ENCODE results near the gene ART5. TPM values are rescaled to one million over a fixed set of nuclear protein-coding genes. Genes with fewer than 3 reads are reported as not detected.

The ART5 gene
- total and polyA plus RNA-seq, 2 donors (not counting 1 experiment from before 2014, with no cell fraction given) = 0.50 TPM; not detected in 1

GRCh38 chr11:3642071-3642951 is 519 bp upstream of the ART5 start:
- peak; percentile 63 to 82 for DNase-seq (ENCODE audit: low read depth in 2 of 2)
- TF ChIP-seq EZH2 (IDR thresholded peaks at IDR 0.05; ENCODE audit: low read length, missing control alignments) = no peak
- TF ChIP-seq, protein P1, sequence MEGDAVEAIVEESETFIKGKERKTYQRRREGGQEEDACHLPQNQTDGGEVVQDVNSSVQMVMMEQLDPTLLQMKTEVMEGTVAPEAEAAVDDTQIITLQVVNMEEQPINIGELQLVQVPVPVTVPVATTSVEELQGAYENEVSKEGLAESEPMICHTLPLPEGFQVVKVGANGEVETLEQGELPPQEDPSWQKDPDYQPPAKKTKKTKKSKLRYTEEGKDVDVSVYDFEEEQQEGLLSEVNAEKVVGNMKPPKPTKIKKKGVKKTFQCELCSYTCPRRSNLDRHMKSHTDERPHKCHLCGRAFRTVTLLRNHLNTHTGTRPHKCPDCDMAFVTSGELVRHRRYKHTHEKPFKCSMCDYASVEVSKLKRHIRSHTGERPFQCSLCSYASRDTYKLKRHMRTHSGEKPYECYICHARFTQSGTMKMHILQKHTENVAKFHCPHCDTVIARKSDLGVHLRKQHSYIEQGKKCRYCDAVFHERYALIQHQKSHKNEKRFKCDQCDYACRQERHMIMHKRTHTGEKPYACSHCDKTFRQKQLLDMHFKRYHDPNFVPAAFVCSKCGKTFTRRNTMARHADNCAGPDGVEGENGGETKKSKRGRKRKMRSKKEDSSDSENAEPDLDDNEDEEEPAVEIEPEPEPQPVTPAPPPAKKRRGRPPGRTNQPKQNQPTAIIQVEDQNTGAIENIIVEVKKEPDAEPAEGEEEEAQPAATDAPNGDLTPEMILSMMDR (conservative IDR thresholded peaks at IDR 0.05 in 1 of 2, IDR thresholded peaks at IDR 0.05 in 1 of 2; ENCODE audit: low read depth in 1 of 2, low read length in 2 of 2) = no peak
- peaks cover 4% of the 10 kb centered on the region for H3K27me3 ChIP-seq (ENCODE audit: control insufficient read depth, insufficient read depth, low read length)

DNA sequence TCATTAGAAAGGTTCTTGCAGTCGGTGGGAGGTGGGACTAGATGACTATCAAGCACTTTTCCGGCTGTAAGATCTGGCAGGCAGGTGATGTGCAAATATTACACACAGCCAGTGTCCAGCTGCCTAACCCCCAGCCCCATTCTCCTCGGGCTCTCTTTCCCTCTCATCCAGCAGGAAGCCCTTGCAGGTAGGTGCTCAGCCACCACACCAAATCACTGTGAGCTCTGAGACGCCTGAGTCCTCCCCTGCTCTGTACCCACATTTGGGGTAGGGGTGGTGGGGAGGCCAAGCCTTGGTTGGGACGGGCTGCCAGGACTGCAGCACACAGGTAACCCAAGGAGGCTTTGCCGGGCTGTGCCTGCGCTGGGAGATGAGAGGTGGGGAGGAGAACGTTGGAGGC is 601 bp downstream of the ART5 start:
- Histone ChIP-seq H3K36me3 (ENCODE audit: control insufficient read depth, insufficient read depth, low read length) (no peaks in the 10 kb centered on the region), H3K27me3 (ENCODE audit: control insufficient read depth, insufficient read depth, low read length) (peaks cover 4% of the 10 kb centered on the region), H3K79me2 (ENCODE audit: control insufficient read depth, insufficient read depth, low read length) (no peaks in the 10 kb centered on the region), H3K9ac (ENCODE audit: insufficient read depth, low read length) (no peak overlapping the region), H3K4me2 (ENCODE audit: extremely low read depth, insufficient read depth, low read length) (no peak overlapping the region), H3K9me3 (ENCODE audit: control insufficient read depth, insufficient read depth, low read depth, low read length) (no peaks in the 10 kb centered on the region), H3K4me3 (replicated peaks in 1 of 4; ENCODE audit: control extremely low read depth in 1 of 4, insufficient read depth in 1 of 4, low read depth in 3 of 4, low read length in 4 of 4) (no peak overlapping the region), H4K20me1 (ENCODE audit: control insufficient read depth, extremely low read depth, insufficient read depth, low read length) (no peaks in the 10 kb centered on the region), H2AFZ (ENCODE audit: low read length) (no peak overlapping the region), H3K4me1 (ENCODE audit: control insufficient read depth, extremely low read depth, insufficient read depth, low read length) (no peaks in the 10 kb centered on the region), H3K27ac (ENCODE audit: insufficient read depth, low read length) (no peak overlapping the region)
- no peak for TF ChIP-seq EZH2 (IDR thresholded peaks at IDR 0.05; ENCODE audit: low read length, missing control alignments)
- TF ChIP-seq, protein P1 (conservative IDR thresholded peaks at IDR 0.05 in 1 of 2, IDR thresholded peaks at IDR 0.05 in 1 of 2; ENCODE audit: low read depth in 1 of 2, low read length in 2 of 2) = no peak
- DNase-seq (ENCODE audit: low read depth in 2 of 2) = no peak

More at GRCh38 chr11:3642071-3642951, 519 bp upstream of the ART5 start:
- Histone ChIP-seq H3K9ac (ENCODE audit: insufficient read depth, low read length) (peak overlapping the region; percentile 16), H2AFZ (ENCODE audit: low read length) (peak overlapping the region; percentile 13), H3K27ac (ENCODE audit: insufficient read depth, low read length) (no peak overlapping the region), H3K4me3 (replicated peaks in 1 of 4; ENCODE audit: control extremely low read depth in 1 of 4, insufficient read depth in 1 of 4, low read depth in 3 of 4, low read length in 4 of 4) (peak overlapping the region; percentile 46 to 58 (median 48)), H4K20me1 (ENCODE audit: control insufficient read depth, extremely low read depth, insufficient read depth, low read length) (no peaks in the 10 kb centered on the region), H3K4me1 (ENCODE audit: control insufficient read depth, extremely low read depth, insufficient read depth, low read length) (no peaks in the 10 kb centered on the region), H3K4me2 (ENCODE audit: extremely low read depth, insufficient read depth, low read length) (peak overlapping the region; percentile 93), H3K79me2 (ENCODE audit: control insufficient read depth, insufficient read depth, low read length) (no peaks in the 10 kb centered on the region), H3K36me3 (ENCODE audit: control insufficient read depth, insufficient read depth, low read length) (no peaks in the 10 kb centered on the region), H3K9me3 (ENCODE audit: control insufficient read depth, insufficient read depth, low read depth, low read length) (no peaks in the 10 kb centered on the region)

DNA sequence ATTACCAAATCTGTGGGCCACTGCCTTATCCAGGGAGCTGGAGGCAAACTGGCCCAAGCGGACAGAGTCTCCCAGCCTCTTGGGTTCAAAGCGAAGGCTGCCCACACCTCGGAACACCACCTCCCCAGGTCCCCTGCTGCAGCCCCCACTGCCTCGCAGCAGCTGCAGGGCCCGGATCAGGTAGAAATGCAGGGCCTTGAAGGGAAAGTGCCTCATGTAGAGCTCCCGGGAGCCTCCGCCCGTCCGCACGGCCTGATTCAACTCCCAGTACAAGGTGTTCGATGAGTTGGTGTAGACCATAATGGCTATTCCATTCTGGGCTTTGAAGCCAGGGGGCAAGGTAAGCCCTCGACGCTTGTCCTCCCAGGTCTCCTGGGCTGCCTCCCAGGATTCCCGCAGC is 2.0 kb downstream of the ART5 start:
- peaks cover 4% of the 10 kb centered on the region for H3K27me3 ChIP-seq (ENCODE audit: control insufficient read depth, insufficient read depth, low read length)

More for the DNA sequence above, 2.0 kb downstream of the ART5 start:
- no peak overlapping the region for H3K4me3 ChIP-seq (replicated peaks in 1 of 4; ENCODE audit: control extremely low read depth in 1 of 4, insufficient read depth in 1 of 4, low read depth in 3 of 4, low read length in 4 of 4)
- H3K9ac ChIP-seq (ENCODE audit: insufficient read depth, low read length) = no peak overlapping the region
- DNase-seq (ENCODE audit: low read depth in 2 of 2) = no peak
- H3K4me1 ChIP-seq (ENCODE audit: control insufficient read depth, extremely low read depth, insufficient read depth, low read length) = no peaks in the 10 kb centered on the region
- no peak overlapping the region for H3K27ac ChIP-seq (ENCODE audit: insufficient read depth, low read length)
- no peak for TF ChIP-seq EZH2 (IDR thresholded peaks at IDR 0.05; ENCODE audit: low read length, missing control alignments)
- TF ChIP-seq, protein P1 (conservative IDR thresholded peaks at IDR 0.05 in 1 of 2, IDR thresholded peaks at IDR 0.05 in 1 of 2; ENCODE audit: low read depth in 1 of 2, low read length in 2 of 2) = no peak
- H3K36me3 ChIP-seq (ENCODE audit: control insufficient read depth, insufficient read depth, low read length) = no peaks in the 10 kb centered on the region
- no peak overlapping the region for H2AFZ ChIP-seq (ENCODE audit: low read length)
- no peaks in the 10 kb centered on the region for H3K9me3 ChIP-seq (ENCODE audit: control insufficient read depth, insufficient read depth, low read depth, low read length)
- no peaks in the 10 kb centered on the region for H4K20me1 ChIP-seq (ENCODE audit: control insufficient read depth, extremely low read depth, insufficient read depth, low read length)
- H3K4me2 ChIP-seq (ENCODE audit: extremely low read depth, insufficient read depth, low read length) = no peak overlapping the region
- no peaks in the 10 kb centered on the region for H3K79me2 ChIP-seq (ENCODE audit: control insufficient read depth, insufficient read depth, low read length)

All from fibroblast of lung (primary cell).